Heart left ventricle (tissue), 16 donors: Measurements from ENCODE around the gene IL2RA. TPM values are rescaled to one million over a fixed set of nuclear protein-coding genes. Genes with fewer than 3 reads are reported as not detected.

ENCODE experiments used
- ATAC-seq, 4 donors: fragments of 200-7000 bp; cut with Tn5 transposase; one replicate each; pipeline ENCODE4 v1.9.1; 2020 to 2022; ENCODE audit warnings: moderate library complexity in 4 of 4, mild to moderate bottlenecking in 3 of 4, moderate number of reproducible peaks in 1 of 4
- DNase-seq, 5 donors: peaks; one replicate each; pipeline ENCODE4 v3.0.0-alpha.2; 2020
- H3K27ac ChIP-seq, 12 donors: fragments of 200-600 bp; sonication (generic) in 4 of 12; one replicate each; pipeline versions ENCODE4 v1.5.0 to v1.8.0; 2016 to 2022; ENCODE audit warnings: mild to moderate bottlenecking in 2 of 12
- H3K27me3 ChIP-seq, 9 donors: fragments of 200-600 bp; sonication (generic) in 2 of 9; one replicate each; pipeline versions ENCODE4 v1.5.1 to v1.8.0; 2016 to 2022; ENCODE audit warnings: mild to moderate bottlenecking in 3 of 9
- H3K36me3 ChIP-seq, 9 donors: fragments of 200-600 bp; sonication (generic) in 2 of 9; one replicate each; pipeline versions ENCODE4 v1.5.0 to v1.8.0; 2018 to 2022; ENCODE audit warnings: mild to moderate bottlenecking in 2 of 9
- H3K4me1 ChIP-seq, 12 donors: fragments of 200-600 bp; sonication (generic) in 4 of 12; one replicate each; pipeline versions ENCODE4 v1.5.0 to v1.8.0; 2016 to 2022; ENCODE audit warnings: mild to moderate bottlenecking in 3 of 12
- H3K4me3 ChIP-seq, 12 donors: fragments of 200-600 bp; sonication (generic) in 4 of 12; one replicate each; pipeline versions ENCODE4 v1.5.0 to v1.8.0; 2017 to 2022; ENCODE audit warnings: mild to moderate bottlenecking in 9 of 12, moderate library complexity in 4 of 12
- H3K9me3 ChIP-seq, 12 donors: fragments of 200-600 bp; sonication (generic) in 4 of 12; one replicate each; pipeline versions ENCODE4 v1.5.0 to v1.8.0; 2016 to 2022; ENCODE audit warnings: mild to moderate bottlenecking in 1 of 12
- POLR2A ChIP-seq, 2 donors: fragments of 450-650 bp; IDR thresholded peaks; one replicate each; pipeline ENCODE4 v1.6.1; 2017; ENCODE audit warnings: antibody characterized with exemption in 2 of 2, mild to moderate bottlenecking in 2 of 2, moderate library complexity in 2 of 2
- WGBS, 4 donors: extraction: QIAGEN DNeasy Blood & Tissue Kit in 2 of 4; methylation state at CpG; one replicate each; pipeline versions ENCODE4 v1.1.5 to v1.1.7; 2013 to 2018; 5-methylcytosine and 5-hydroxymethylcytosine counted together
- intact Hi-C, 10 donors: fragments of 100-400 bp; cut with DNase I; formaldehyde crosslinking; loops; one replicate each; pipeline versions ENCODE4 v1.11.1 to v1.14.2; 2022
- polyA plus RNA-seq, 2 donors: library from polyadenylated mRNA; stranded (reverse); fragments of 200-250 nt; gene quantifications; one replicate each; pipeline ENCODE4 v1.2.3, GENCODE V29; 2013
- total RNA-seq, 9 donors: library from RNA; depleted of rRNA in 2 of 9; stranded (reverse); fragments of >200 nt in 2 of 9; fragmentation: NEBNext Ultra II Directional in 3 of 9; extraction: Animal tissue kit (Norgen Biotek cat#: 25700) in 3 of 9; gene quantifications; one replicate each; pipeline versions ENCODE4 v1.1.0 to v1.2.4, GENCODE V29; 2016 to 2023
- TF ChIP-seq, protein P1 (sequence below), 12 donors: fragments of 200-600 bp; sonication (generic) in 4 of 12; IDR thresholded peaks; one replicate each; pipeline versions ENCODE4 v1.5.0 to v1.8.0; 2018 to 2022; ENCODE audit warnings: antibody characterized with exemption in 12 of 12, mild to moderate bottlenecking in 5 of 12
- donor health status: ischemic (EF 13 %, LVEDD 7.1; RV severe dilation, severe dysfunction).
- donor health status: healthy with polysubstance abuse.
- donor health status: DM: no; HTN: yes; CAD: no.
- donor health status: DM: no; HTN: no; CAD: no.
- donor health status: ischemic (EF 25% LVEDD 6.9; RV normal size, moderate dysfunction).
- donor health status: ischemic (EF 25% LVEDD 5.7; RV mildly dilated, moderate dysfunction).
- donor health status: healthy.
- donor health status: DM: yes; HTN: yes; CAD: no.
- donor health status: ischemic (EF 35%, LVEDD 5.7; RV mildly dilated, moderate dysfunction).
- donor health status: nonischemic (EF 11% LVEDD 7.7; RV severe dilation, severe dysfunction).
- donor health status: DM: yes; HTN: yes; CAD: no.
- donor health status: PGD.
- donor health status: ischemic (EF 29% LVEDD 5.4; RV normal size, mild dysfunction).
- donor health status: nonischemic (EF 23%, LVEDD 6.1; RV moderate dilation, normal function).

Gene IL2RA
- total and polyA plus RNA-seq, 11 donors = 0.11 to 11.1 (median 0.90) TPM; not detected in 1

DNA sequence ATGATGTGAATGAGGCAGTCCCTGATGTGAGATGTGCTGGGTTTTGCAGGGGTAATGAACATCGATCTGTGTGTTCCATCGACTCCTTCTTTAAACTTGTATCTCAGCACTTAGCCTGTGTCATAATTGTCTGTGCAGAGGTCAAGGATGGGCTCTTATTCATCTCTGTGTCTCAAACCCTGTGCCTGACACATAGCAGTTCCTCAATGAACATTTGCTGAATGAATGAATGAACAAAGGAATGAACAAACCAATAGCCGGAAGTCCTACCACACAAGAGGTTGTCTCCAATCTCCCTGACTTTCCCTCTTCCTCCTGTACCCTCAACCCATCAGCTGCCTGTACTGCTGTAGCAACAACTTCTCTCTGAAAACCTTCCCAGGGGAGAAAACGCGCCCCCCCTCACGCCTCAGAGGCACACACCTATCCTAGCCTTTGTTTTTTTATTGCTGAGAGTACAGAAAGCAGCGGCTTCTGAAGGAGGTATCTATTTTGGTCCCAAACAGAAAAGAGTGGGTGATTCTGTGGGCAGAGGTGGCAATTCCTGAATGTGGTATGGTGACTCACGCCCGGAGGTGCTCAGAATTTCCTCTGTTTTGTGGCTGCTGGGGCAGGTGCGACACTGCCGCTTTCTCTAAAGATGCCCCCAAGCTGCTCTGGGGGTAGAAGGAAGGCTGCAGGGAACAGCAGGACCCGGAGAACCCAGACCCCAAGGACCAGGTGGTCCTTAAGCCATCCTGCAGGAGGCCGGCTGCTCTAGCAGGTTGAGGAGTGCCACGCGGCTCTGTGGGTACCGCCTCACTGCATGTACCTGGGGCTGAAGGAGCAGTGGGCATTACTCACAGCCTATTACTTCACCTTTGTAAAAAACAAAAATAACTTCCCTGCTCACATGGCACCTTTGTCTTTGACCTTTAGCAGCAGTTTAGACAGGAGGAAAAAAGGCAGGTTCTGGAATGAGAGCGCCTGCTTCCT lies 9.6 kb downstream of the IL2RA start:
- DNase-seq (peak in 1 of 5 donors; percentile 6), ATAC-seq (no peak)
- Histone ChIP-seq H3K27me3 (no peaks in the 10 kb centered on the region), H3K36me3 (no peaks in the 10 kb centered on the region), H3K27ac (peak overlapping the region; percentile 38 to 88 (median 70)), H3K9me3 (no peaks in the 10 kb centered on the region), H3K4me3 (no peak overlapping the region), H3K4me1 (peaks cover 0 to 63% (median 30%) of the 10 kb centered on the region in 12 donors)
- TF ChIP-seq, protein P1, sequence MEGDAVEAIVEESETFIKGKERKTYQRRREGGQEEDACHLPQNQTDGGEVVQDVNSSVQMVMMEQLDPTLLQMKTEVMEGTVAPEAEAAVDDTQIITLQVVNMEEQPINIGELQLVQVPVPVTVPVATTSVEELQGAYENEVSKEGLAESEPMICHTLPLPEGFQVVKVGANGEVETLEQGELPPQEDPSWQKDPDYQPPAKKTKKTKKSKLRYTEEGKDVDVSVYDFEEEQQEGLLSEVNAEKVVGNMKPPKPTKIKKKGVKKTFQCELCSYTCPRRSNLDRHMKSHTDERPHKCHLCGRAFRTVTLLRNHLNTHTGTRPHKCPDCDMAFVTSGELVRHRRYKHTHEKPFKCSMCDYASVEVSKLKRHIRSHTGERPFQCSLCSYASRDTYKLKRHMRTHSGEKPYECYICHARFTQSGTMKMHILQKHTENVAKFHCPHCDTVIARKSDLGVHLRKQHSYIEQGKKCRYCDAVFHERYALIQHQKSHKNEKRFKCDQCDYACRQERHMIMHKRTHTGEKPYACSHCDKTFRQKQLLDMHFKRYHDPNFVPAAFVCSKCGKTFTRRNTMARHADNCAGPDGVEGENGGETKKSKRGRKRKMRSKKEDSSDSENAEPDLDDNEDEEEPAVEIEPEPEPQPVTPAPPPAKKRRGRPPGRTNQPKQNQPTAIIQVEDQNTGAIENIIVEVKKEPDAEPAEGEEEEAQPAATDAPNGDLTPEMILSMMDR (IDR thresholded peaks at IDR 0.05) = no peak
- no peak for TF ChIP-seq POLR2A (IDR thresholded peaks at IDR 0.05)
- intact Hi-C loops = loop anchor here in 3 of 10 donors (2.0 to 5.0 kb wide), 5 partner anchors 35 to 105 kb away; partner anchors contain the start of gene RBM17 (in 2 of the 3)
- WGBS, 4 donors = 82 to 91% (median 88%) methylated on average over 17 of the region's 17 CpGs

DNA sequence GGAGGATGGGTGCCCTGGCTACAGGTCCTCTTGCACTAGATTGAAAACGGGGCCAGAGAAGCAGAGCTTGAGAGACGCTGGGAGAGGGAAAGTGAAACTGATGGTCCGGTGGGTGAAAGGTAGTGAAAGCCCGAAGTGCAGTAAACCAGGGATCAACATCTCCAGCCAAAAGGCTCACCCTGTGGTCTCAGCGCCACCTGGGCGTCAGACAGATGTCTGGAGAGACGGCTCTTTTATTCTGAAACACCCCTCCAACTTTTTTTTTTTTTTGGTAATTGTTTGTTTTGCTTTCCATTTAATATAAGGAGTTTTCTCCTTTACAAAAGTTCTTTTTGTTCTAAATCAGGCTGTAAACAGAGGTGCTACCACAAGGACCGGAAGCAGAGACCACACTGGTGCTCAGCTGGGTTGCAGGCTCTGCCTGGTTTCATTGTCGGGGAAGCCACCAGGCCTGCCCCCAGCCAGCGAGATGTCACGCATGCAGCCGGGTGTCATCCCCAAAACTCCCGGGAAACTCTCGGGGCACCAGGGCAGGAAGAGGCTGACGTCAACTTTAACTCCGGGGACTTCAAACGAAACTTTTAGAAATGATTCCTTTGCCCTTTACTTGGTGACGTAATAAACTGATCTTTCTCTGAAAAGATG lies 11.2 kb downstream of the IL2RA start:
- peak; percentile 55 to 66 (median 61) for ATAC-seq
- H3K36me3 ChIP-seq = no peaks in the 10 kb centered on the region
- no peaks in the 10 kb centered on the region for H3K27me3 ChIP-seq
- no peaks in the 10 kb centered on the region for H3K9me3 ChIP-seq
- H3K4me3 ChIP-seq = peak overlapping the region in 11 of 12 donors; percentile 2 to 55 (median 41)
- peaks cover 0 to 53% (median 24%) of the 10 kb centered on the region in 12 donors for H3K4me1 ChIP-seq
- H3K27ac ChIP-seq = peak overlapping the region; percentile 67 to 88 (median 74)
- DNase-seq = peak; percentile 55 to 73 (median 65)
- intact Hi-C loops = loop anchor here in 4 of 10 donors (2.0 to 5.0 kb wide), 5 partner anchors 34 to 104 kb away; partner anchors contain the start of gene RBM17 (in 1 of the 4)
- 20 to 40% (median 25%) methylated on average over 18 of the region's 18 CpGs for WGBS, 4 donors
- TF ChIP-seq POLR2A (IDR thresholded peaks at IDR 0.05) = no peak
- TF ChIP-seq, protein P1 (IDR thresholded peaks at IDR 0.05) = peak; percentile 8 to 59 (median 42)

DNA sequence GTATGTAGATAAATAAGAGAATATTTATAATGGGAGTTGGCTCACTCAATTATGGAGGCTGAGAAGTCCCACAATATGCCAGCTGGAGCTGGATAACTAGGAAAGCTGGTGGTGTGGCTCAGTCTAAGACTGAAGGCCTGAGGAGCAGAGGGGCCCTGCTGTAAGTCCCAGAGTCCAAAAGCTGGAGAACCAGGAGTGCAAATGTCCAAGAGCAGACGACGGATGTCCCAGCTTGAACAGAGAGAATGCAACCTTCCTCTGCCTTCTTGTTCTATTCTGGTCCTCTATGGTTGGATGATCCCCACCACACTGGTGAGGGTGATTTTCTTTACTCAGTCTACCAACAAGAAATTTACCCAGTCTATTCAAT lies 13.2 kb downstream of the IL2RA start:
- no peak overlapping the region for H3K4me3 ChIP-seq
- 87 to 100% (median 92%) methylated on average over 2 of the region's 2 CpGs for WGBS, 4 donors

More for the DNA sequence above, 13.2 kb downstream of the IL2RA start:
- Histone ChIP-seq H3K27ac (no peak overlapping the region), H3K4me1 (peaks cover 0 to 62% (median 21%) of the 10 kb centered on the region in 12 donors), H3K36me3 (no peaks in the 10 kb centered on the region), H3K9me3 (no peaks in the 10 kb centered on the region), H3K27me3 (no peaks in the 10 kb centered on the region)
- DNase-seq (peak in 1 of 5 donors; percentile 0), ATAC-seq (no peak)
- TF ChIP-seq POLR2A (IDR thresholded peaks at IDR 0.05) = no peak
- TF ChIP-seq, protein P1 (IDR thresholded peaks at IDR 0.05) = no peak
- intact Hi-C loops = loop anchor here in 2 of 10 donors (2.0 to 5.0 kb wide), 2 partner anchors 30 to 37 kb away; no protein-coding TSS in a partner anchor
